D721Med (cell line): ENCODE measurements around the gene STIL.

Experiments used
- DNase-seq: peaks from one replicate; pipeline ENCODE4 v3.0.0; 2011; ENCODE audit warnings: low spot score; ENCODE audit not compliant: insufficient read length
- FAIRE-seq: peaks from 2 replicates; lab custom pipeline; 2011; peaks lifted over from hg19 to GRCh38; lab: Jason Lieb, UNC
- TF ChIP-seq, protein P1 (sequence below): IDR thresholded peaks from 2 replicates; pipeline ENCODE4 v1.5.1; 2012; ENCODE audit warnings: mild to moderate bottlenecking, control low read depth; ENCODE audit not compliant: insufficient read depth; ENCODE audit errors: missing control alignments

Gene STIL

DNA sequence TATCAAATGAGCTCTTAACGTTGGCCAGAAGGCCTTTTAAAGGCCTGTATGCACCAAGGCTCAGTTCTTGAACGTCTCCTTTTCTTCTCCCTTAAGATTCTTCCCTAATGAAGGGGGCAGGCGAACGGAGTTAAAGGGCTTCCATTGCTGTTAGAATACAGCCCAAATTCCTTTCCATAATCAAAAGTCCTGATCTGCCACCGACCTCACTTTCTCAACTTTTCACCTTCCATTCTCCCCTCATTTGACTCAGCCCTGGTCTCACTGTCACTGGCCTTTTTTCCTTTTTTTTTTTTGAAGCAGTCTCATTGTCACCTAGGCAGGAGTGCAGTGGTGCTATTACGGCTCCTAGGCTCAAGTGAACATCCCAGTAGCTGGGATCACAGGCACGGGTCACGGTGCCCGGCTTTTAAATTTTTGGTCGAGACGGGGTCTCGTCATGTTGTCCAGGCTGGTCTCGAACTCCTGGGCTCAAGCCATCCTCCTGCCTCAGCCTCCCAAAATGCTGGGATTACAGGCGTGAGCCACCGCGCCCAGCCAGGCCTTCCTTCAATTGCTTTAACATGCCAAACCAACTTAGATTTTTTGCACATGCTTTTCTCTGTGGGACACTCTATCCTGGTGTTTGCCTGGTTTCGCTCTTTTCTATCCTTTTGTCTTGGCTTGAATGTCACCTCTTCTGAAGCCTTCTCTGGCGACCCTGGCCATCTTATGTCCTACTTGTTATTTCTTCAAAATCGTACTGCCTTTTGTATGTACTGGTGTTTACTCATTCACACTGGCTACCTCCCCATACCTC is 19.0 kb upstream of the STIL start:
- DNase-seq (no peak), FAIRE-seq (no peak)
- TF ChIP-seq, protein P1, sequence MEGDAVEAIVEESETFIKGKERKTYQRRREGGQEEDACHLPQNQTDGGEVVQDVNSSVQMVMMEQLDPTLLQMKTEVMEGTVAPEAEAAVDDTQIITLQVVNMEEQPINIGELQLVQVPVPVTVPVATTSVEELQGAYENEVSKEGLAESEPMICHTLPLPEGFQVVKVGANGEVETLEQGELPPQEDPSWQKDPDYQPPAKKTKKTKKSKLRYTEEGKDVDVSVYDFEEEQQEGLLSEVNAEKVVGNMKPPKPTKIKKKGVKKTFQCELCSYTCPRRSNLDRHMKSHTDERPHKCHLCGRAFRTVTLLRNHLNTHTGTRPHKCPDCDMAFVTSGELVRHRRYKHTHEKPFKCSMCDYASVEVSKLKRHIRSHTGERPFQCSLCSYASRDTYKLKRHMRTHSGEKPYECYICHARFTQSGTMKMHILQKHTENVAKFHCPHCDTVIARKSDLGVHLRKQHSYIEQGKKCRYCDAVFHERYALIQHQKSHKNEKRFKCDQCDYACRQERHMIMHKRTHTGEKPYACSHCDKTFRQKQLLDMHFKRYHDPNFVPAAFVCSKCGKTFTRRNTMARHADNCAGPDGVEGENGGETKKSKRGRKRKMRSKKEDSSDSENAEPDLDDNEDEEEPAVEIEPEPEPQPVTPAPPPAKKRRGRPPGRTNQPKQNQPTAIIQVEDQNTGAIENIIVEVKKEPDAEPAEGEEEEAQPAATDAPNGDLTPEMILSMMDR = no peak

DNA sequence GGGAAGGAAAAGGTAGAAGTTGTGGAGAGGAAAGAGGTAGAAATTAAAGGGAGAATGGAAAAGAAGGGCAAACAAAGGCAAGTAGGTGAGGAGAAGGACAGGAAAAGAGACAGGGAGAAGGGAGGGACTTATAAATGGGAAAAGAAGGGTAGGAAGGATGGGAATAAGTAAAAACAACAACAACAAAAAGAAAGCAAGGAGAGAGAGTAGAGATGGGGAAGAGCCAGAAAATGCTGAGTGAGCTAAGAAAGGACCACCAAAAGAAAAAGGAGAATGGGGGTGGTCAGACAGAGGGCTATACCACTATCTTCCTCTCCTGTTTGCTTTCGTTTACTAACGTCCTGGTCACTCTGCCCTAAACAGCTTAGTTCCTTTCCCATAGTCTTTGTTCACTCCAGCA is 17.9 kb upstream of the STIL start:
- FAIRE-seq (no peak), DNase-seq (no peak)
- TF ChIP-seq, protein P1 = no peak

DNA sequence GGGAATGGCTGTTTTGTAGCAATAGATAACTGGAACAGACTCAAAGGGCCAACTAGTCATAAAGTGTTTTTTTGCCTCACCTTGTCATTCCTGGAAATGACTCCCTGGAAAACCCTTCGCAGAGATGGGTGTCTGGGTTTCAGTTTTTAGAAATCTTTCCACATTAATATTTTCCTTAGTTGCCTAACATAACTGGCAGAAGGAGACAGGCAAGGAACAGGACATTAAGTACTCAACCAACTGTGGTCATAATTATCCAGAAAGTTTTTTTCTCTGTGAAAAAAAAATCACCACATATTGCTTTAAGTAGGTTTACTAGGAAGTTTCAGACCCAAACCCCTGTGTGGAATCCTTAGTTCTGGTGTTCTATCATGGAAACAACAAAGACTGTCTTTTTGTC is 16.3 kb upstream of the STIL start:
- TF ChIP-seq, protein P1 = no peak
- no peak for FAIRE-seq
- DNase-seq = no peak

DNA sequence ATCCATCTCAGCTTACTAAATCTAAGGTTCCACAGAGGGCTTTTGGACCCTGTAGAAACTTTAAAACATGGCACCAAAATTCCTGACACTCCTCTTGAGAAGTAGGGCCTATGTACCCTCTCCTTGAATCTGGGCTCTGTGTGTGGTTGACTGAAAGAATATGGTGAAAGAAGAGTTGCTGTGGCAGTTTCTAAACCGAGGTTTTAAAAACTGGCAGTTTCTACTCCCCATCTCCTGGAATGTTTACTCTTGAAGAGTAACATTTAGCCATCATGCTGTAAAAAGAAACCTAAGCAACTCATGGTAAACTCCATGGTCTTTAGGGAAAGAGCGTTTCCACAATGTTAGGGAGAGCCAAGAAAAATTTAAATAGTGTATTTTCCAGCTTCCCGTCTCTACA is 15.0 kb upstream of the STIL start:
- DNase-seq (no peak), FAIRE-seq (no peak)
- TF ChIP-seq, protein P1 = no peak

DNA sequence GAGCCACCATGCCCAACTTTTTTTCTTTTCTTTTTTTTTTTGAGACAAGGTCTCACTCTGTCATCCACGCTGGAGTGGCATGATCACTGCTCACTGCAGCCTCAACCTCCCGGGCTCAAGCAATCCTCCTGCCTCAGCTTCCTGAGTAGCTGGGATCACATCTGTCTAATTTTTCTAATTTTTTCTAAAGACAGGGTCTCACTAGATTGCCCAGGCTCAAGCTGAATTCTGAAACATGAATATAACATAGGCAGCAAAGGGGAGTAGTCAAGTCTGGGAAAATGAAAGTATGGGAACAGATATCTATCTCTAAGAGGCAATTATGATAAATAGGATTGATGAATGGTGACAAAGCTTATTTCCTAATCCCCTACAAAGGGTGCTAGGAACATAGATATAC is 12.3 kb upstream of the STIL start:
- no peak for FAIRE-seq

DNA sequence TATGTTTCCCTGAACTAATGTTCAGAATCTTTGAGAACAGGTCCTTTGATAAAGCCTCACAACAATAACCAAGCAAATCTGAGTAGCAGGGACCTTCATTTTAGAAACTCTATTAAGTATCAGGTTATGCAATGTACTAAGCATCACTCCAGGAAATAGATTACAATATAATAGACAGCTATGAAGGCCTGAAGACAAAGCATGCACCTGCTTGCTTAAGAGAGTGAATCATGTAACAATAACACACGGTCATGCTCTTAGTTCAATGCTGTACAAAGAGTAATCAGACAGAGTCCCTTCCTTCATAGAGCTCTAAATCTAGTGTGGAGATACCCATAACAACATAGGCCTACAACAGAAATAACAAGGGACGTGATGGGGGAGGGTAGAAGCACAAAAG is 11.6 kb upstream of the STIL start:
- no peak for FAIRE-seq
- no peak for DNase-seq
- TF ChIP-seq, protein P1 = no peak

More for the DNA sequence above, 12.3 kb upstream of the STIL start:
- TF ChIP-seq, protein P1 = no peak
- DNase-seq = no peak

DNA sequence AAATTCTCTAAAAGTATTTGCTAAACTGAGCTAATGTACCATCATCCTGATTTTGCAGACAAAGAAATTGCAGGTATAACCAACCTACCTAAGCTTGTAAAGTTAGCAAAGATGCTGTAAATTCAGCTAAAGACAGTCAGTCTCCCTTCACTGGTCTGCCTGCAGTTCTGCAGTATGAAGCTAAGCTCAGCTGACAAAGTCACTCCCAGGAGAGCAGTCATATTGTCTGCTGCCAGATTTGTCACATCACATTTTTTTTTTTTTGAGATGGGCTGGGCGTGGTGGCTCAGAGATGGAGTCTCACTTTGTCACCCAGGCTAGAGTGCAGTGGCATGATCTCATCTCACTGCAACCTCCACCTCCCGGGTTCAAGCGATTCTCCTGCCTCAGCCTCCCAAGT is 10.7 kb upstream of the STIL start:
- TF ChIP-seq, protein P1 = no peak
- FAIRE-seq = no peak
- no peak for DNase-seq
